HG03280 (cell line): ENCODE data around the gene MACROD2.

Source experiments
- ATAC-seq: cut with Tn5 transposase; IDR thresholded peaks from one replicate; pipeline ENCODE4 v1.9.1; 2021; ENCODE audit warnings: mild to moderate bottlenecking, moderate library complexity; ENCODE audit not compliant: unreplicated experiment

The MACROD2 gene

DNA sequence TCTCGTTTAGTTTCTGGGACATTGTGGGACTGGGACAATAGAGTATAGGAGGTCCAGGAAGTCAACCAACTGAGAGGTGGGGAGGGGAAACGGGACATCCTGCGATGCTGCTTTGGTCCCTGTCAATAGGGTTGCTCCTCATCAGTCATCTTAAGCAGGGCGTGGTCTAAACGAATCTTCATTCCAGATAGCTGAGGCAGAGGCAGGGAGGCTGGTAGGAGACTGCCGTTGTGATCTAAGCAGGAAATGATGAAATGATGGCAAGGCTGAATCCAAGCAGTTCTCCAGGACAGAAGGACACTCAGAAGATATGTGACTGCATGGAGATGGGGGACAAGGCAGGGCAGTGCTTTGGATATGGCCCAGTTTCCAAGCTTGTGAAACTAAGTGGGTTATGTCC lies 1624.5 kb downstream of the MACROD2 start:
- no peak for ATAC-seq

DNA sequence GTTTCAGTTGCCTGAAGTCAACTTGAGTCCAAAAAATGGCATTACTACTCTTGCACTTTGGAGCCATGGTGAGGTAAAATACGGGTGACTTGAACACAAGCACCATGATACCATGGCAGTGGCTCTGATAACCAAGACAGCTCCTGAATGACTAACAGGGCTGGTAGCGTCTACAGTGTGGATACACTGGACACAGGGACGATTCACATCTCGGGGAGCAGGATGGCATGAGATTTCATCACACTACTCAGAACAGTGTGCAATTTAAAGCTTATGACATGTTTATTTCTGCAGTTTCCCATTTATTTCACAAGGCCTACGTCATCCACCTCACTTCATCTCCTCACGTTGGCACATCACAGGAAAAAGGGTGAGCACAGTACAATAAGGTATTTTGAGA lies 1627.1 kb downstream of the MACROD2 start:
- no peak for ATAC-seq

DNA sequence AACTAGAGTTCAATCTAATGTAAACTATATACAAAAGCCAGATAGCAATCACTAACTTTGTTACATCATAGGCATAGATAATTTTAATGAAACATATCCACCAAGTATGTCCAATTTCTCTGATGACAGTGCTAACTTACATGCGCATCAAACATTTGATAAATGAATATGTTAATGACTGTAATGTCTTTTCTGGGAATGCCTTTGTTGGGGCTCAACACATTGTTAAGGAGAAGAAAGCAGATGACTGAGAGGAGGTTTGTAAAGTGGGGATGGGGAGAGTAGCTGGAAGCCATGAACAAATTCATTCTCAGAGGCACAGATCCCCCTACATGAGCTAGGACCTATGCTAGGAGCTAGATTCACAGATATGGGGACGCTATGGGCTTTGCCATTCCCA lies 1627.9 kb downstream of the MACROD2 start:
- ATAC-seq: no peak

DNA sequence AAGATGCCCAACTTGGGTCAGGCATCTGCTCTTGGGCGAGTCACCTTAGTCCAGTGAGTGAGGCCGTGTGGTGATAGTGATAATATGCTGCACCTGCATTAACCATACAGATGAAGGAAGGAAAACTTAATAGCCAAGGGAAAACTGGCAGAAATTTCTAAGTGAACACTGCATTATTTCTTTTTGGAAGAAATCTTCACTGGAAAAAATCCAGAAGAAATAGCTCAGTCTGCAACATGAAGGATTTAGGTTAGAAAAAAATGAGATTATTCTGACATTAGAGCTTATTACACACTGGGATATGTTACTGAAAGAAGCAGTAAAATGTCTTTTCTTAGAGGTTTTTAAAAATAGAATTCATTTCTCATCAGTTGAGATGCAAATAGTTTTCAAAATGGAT lies 1630.7 kb downstream of the MACROD2 start:
- ATAC-seq: no peak

DNA sequence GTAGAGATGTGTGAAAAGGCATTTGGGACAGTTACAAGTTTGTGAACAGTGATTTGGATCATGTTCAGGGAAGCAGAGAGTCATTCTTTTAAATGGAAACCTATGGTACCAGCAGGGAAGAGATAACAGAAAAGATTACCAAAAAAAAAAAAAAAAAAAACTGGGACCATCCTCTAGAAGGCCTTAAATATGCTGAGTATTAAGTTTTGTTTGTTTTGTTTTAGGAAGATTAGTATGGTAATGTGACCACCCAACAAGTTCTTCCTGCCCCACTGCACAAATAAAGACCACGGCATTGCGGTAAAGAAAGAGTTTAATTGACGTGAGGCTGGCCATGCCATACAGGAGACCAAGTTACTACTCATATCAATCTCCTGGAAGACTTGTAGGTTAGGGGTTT lies 1631.8 kb downstream of the MACROD2 start:
- no peak for ATAC-seq

DNA sequence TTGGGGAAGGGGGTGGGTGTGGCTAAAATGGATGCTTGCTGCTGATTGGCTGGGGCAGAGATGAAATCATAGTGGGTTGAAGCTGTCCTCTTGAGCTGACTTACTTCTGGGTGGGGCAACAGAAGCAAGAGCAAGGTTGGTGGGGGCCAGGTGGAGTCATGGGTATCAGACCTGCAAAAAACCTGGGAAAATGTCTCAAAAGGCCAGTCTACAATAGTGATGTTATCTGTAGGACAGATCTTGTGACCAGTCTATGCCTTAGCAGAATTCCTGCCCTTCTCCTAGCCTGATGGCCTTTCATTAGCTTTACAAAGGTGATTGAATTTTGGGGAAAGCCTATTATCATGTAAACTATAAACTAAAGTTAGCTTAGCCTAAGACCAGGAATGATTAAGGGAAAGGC lies 1632.2 kb downstream of the MACROD2 start:
- no peak for ATAC-seq

DNA sequence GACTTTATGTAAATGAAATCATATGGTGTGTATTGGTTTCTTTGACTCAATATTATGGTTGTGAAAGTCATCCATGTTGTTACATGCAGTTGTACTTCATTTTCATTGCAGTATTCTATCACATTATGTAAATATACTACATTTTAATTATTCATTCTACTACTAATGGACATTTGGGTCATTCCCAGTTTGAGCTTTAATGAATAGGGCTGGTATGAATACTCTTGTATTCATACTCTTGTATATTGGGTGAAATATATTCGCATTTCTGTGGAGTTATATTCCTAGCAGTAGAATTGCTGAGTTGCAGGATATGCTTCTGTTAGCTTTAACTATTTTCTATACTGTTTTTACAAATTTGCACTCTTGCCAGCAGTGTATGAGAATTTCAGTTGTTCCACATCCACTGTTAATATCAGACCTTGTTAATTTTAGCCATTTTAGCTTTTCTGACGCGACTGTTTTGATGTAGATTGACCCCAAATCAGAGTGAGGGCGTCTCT lies 1633.6 kb downstream of the MACROD2 start:
- ATAC-seq: no peak

DNA sequence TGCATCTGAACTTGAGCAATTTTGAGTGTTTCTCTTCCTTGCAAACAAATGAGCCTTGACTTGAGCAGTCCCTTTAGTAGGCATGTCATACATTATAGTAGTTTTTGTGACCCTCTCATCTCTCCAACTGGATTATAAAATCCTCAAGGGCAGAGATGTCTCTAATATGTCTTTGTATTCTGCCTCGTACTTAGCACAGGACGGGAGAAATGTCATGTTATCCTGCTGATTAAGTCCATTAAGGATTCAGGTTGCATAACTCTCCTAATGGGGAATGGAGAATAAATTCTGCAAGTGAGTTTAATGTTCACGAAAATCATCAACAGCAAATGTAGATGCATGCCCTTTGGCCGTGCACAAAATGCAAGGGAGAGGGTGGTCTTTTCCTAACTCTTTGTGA lies 1635.0 kb downstream of the MACROD2 start:
- ATAC-seq: no peak

DNA sequence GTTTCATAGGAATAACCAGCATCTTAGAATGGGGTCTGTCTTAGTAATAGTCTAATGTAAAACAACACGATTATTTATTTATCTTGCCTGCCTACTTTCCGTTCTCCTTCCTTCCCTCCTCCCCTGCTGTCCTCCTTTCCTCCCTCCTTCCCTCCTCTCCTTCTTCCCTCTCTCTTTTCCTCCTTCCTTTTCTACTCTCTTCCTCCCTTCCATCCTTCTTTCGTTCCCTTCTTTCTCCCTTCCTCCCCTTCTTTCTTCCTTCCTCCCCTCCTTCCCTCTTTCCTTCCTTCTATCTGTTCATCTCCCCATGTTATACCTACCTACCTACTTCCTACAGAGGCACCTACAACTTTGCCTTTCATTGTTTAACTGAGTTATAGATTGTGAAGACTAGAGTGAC lies 1637.4 kb downstream of the MACROD2 start:
- ATAC-seq: no peak

DNA sequence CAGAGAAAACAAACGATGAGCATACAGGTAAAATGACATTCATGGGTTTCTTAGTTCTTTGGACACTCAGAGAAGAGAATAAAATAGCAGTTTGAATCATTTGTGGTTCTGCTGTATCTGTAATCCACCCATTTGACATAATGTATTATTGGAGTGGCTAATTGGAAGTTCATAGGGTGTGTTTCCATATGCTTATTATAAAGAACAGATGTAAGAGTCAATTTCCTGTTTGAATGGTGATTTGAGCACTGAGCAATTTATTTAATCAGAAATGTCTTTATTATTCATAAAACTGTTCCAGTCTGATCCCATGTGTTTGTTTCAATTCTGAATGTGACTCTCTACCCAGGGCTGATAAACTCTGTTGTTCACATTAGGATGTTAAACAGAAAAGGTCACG lies 1638.8 kb downstream of the MACROD2 start:
- ATAC-seq: no peak

DNA sequence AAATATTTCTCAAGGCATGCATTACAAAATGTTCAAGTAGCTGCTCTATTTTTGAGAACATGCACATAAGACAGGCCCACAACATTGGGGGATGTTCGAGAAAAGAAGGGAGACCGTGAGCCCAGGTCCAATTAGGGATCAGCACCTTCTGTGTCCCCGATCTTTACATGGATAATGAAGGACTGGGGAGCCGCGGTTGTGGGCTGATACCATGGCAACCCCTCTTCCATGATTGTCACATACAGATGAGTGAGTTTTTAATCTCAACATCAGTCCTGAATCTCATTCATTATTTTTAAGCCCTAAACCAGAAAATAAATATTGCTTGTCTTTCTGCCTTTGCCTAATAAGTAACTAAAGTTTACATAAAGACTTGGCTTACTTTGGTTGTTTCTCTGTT lies 1642.2 kb downstream of the MACROD2 start:
- ATAC-seq: no peak

DNA sequence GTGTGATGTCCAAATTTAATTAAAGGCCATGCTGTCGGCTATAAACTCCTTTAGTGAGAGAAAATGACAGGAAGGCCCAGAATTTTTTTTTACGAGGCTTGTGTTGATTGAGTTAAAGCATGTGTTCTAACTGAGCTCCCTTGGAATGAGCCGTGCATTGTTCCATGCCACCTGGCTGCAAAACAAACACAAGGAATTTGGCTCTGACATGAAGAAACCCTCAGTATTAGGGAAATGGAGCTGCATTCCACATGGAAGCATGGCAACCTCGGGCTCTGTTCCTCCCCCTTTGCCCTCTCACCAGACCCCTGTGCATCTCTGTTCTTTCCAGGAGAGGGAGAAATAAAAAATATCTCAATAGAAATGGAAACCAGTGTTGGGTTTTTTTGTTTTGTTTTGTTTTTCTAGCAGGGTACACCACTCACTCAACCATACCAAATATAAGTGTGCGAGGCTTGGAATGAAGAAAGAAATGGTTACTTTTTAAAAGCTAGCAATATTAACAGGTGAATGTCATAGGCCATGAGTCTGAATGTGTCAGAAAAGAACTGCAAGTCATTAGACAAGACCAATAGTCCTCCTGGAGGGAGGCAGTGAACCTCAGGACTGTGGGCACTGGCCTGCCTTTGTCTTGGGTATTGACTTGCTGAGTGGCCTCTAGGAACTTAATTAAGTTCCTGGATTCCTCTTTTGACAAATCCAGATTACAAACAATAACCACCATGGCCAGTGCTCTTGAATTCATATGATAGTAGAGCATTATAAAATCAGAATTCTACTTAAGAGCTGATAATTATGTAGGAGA lies 1642.8 kb downstream of the MACROD2 start:
- ATAC-seq: no peak

DNA sequence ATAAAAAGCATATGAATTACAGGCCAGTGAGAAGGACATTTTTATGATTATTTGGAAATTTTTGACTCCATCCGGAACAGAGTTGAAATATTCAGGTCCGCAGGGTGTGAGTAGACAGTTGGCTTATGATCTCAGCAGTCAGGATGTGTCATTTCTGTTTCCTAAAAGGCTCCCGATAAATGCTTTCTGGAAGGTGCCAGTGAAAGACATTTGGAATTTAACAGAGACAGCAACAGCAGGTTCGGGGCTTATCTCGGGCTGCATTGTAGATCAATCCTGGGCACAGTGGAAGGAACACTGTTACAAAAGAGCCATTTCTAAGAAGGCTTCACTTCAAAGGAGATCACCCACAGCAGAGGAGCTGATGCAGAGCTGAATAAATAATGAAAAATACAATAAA lies 1643.5 kb downstream of the MACROD2 start:
- ATAC-seq: no peak

DNA sequence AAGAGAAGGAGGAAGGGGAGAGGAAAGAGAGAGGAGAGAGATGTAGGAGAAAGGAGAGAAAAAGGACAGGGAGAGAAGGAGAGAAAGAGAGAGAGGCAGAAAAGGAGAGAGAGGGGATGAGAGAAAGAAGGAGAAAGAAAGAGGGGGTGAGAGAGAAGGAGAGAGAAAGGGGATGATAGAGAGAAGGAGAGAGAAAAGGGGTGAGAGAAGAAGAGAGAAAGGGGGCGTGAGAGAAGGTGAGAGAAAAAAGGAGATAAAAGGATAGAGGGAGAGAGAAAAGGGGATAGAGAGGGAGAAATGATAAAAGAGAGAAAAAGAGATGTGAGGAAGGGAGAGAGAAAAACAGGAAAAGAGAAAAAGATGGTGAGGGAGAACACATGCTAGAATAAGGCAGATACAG lies 1644.5 kb downstream of the MACROD2 start:
- no peak for ATAC-seq

DNA sequence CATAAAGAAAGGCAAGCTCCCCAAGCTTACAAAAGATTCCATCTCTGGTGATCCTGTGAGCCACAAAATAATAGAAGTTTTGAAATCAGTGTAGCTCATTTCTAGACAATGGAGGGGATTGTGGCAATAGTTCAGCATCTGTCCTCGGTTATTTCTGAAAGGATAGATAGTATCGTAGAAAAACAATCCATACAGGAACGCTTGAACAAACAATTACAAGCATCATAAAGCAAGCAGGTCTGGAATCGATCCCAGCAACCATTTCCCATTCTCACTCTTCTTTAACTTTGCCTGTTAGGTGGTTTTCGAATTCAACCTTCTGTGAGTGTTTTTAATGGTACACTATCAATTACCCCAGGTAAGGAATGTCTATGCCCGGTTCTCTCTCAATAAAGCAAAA lies 1646.8 kb downstream of the MACROD2 start:
- ATAC-seq: no peak

DNA sequence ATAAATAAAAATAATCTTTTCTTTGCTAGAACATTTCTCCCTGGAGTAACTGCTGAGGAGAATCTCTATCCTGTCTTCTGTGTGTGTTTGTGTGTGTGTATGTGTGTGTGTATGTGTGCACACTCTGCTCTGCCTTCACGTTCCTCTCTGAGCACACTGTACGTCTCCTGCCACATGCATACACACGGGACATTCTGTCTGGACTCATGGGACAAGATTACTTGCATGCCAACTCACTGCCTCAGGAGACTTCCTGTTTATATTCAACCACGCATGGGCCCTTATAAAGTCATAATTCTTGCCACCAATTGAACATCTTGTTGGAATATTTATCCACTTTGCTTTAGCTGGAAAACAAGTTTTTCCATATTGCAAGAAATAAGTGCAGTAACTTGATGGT lies 1647.4 kb downstream of the MACROD2 start:
- ATAC-seq: no peak

DNA sequence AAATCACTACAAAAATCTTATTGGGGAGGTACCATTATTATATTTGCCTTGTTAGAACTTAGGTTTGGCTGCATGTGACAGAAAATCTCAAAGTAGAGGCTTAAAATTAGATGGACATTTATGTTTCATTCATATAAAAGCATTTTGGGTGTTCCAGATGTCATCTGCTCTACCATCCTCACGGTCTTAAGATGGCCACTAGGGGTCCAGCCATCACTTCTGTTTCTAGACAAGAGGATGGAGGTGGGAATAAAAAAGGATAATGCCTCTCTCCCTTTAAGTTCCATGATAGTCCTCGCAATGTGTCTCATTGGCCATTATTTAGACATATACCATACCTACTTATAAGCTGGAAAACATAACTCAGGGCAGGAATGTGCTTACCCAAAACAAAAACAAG lies 1648.4 kb downstream of the MACROD2 start:
- ATAC-seq: no peak

DNA sequence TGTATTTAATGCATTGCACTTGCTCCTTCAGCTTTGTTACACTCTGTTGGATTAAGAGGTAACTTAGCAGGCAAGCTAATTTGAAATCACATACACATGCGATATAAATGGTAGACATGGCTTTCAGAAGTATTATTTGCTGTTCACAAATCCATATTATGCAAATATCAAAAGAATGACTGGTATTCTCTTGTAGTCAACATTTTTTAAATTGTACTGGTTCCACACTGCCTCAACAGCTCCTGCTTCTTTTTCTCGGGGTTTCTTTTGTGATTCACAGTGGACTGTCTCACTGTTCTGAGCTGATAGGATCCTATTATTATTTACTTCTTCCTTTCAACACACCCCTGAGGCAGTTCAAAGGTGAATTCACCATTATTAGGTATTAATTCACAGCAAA lies 1650.5 kb downstream of the MACROD2 start:
- ATAC-seq: no peak

DNA sequence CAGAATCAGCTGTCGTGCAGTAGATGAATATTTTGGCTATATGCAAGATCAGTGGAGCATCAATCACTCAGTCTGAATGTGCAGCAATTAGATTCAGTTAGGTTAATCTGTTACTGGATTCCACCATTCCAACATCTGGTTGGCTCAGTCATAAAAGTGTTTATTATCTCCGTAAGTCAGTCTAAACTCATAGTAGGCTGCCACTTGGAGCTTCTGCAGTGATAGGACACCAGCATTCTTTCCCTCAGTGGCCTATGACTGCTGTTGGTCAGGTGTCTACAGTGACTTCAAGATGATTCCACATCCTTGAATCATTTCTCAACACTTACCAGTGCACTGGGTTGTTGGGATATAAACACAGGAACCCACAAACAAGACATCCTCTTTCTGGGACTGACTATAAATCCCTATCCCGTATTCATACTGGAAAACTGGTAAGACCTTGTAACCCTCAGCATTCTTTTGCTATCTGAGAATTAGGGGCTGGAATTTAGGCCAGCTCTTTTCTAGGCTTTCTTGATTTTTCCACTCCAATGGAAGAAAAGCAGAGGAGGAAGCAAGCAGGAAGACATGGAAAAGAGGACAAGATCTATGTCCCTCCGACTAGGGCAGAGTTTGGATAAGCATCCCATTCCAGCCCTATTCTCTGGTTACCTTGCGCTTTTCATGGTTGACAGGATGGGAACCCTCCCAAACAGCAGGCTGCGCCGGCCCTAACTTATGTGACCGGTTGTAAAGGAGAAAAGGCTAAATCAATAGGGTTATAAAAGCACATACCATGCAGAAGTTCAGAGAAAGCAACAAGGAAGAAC lies 1658.3 kb downstream of the MACROD2 start:
- ATAC-seq: no peak

DNA sequence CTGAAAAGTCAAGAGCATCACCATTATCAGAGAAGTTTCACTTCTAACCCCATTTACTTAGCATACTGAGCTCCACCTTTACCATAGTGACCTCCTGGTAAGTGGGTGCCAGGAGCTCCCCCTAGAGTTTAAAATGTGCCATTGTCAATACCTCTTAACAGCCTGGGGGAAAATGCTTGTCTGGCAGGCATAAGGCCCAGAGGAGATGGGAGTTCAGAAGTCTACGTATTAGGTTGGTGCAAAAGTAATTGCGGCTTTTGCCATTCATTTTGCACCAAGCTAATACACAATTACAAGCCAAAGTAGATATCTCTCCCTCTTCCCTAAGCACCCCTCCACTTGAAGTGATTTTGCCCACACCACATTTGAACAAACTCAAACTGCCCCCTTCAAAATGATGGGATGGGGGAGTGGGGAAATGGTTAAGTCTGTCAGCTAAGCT lies 1658.9 kb downstream of the MACROD2 start:
- ATAC-seq: peak; percentile 99

DNA sequence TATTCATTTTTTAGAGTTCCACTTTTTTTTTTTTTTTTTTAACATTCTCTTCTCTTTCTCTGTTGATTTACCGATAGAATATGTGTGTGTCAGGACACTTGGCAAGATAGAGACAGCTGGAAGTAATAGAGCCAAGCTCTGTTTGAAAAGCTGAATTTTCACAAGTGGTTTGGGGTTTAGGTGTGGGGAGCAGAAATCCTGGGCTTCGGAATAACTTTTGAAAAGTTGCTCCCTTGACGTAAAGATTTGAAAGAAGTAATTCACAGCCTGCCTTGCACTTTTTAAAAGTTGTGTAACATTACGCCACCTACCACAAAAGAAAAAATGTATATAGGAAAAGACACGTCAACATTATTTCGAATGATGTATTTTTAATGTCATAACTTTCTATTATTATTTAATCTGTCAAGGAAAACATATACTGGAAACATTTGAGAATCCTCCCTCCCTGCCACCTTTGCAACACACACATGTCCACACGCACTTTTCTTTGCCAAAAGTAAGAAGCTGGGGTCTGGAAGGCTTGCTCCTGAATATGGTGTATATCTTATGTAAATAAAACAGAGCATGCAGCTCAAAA lies 1660.1 kb downstream of the MACROD2 start:
- no peak for ATAC-seq

DNA sequence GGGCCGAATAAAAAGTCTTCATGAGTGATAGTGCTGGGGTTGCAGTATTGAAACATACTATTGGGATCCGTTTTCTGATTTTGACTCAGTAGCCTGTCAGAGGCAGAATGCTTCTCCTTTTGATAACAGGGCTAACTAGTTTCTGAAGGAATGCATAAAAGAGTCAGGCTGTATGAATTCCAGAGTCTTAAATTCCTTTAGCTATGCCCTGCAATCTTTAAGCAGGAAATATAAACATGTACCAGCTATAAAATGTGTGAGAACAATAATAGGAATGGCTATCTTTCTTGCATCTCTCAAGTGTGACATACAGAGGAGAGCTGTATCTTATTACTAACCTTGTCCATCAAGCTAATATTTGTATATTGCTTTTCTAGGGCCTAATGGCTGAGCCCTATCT lies 1660.8 kb downstream of the MACROD2 start:
- ATAC-seq: no peak
